ENCODE results near the gene TMEM47.

- TF ChIP-seq, protein P1, sequence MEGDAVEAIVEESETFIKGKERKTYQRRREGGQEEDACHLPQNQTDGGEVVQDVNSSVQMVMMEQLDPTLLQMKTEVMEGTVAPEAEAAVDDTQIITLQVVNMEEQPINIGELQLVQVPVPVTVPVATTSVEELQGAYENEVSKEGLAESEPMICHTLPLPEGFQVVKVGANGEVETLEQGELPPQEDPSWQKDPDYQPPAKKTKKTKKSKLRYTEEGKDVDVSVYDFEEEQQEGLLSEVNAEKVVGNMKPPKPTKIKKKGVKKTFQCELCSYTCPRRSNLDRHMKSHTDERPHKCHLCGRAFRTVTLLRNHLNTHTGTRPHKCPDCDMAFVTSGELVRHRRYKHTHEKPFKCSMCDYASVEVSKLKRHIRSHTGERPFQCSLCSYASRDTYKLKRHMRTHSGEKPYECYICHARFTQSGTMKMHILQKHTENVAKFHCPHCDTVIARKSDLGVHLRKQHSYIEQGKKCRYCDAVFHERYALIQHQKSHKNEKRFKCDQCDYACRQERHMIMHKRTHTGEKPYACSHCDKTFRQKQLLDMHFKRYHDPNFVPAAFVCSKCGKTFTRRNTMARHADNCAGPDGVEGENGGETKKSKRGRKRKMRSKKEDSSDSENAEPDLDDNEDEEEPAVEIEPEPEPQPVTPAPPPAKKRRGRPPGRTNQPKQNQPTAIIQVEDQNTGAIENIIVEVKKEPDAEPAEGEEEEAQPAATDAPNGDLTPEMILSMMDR (IDR thresholded peaks at IDR 0.05): no peak
- TF ChIP-seq POLR2A (IDR thresholded peaks at IDR 0.05) (no peak), EP300 (IDR thresholded peaks at IDR 0.05) (no peak), POLR2AphosphoS5 (IDR thresholded peaks at IDR 0.05) (no peak)
Measured at GRCh38 chrX:34654696-34655490, 2.2 kb downstream of the TMEM47 start.

Measured in upper lobe of left lung (tissue), 4 donors.